Erythroblast (primary cell): ENCODE results near the gene CDKAL1.

Experiments used
- GATA1 ChIP-seq: IDR thresholded peaks from 2 replicates; pipeline ENCODE4 v1.6.1; 2011; ENCODE audit warnings: low read depth, mild to moderate bottlenecking, control low read depth, low read length, moderate library complexity
- POLR2A ChIP-seq: IDR thresholded peaks from 2 replicates; pipeline ENCODE4 v1.6.1; 2011; ENCODE audit warnings: mild to moderate bottlenecking, low read length

- TF ChIP-seq POLR2A (no peak), GATA1 (no peak)
Observed at GRCh38 chr6:21048047-21048446, 513.8 kb downstream of the CDKAL1 start.
